Lower leg skin (tissue), 4 donors: ENCODE measurements around the gene CNIH1. TPM values are rescaled to one million over a fixed set of nuclear protein-coding genes. Genes with fewer than 3 reads are reported as not detected.
A peak's percentile ranks its signal among the peaks of the same experiment; 100 is the strongest.
"Not testable (repeated sequence)": the region's sequence is repeated elsewhere in the genome, so short reads cannot be mapped to it uniquely, and the experiment has no call there.

ENCODE experiments used
- DNase-seq, 2 donors: peaks; one replicate each; pipeline ENCODE4 v3.0.0-alpha.2; 2019; ENCODE audit warnings: low spot score in 2 of 2
- H3K4me3 ChIP-seq: fragments of 200-600 bp; sonication (generic); 2 replicates; pipeline ENCODE4 v1.5.1; 2017; ENCODE audit warnings: mild to moderate bottlenecking, low read depth; ENCODE audit not compliant: poor library complexity, severe bottlenecking
- POLR2A ChIP-seq, 2 donors: fragments of 450-650 bp; IDR thresholded peaks; one replicate each; pipeline ENCODE4 v1.6.1; 2016 to 2017; ENCODE audit warnings: antibody characterized with exemption in 2 of 2, mild to moderate bottlenecking in 1 of 2, moderate library complexity in 1 of 2
- WGBS, 2 donors: methylation state at CpG; one replicate each; pipeline ENCODE4 v1.1.5; 2018; 5-methylcytosine and 5-hydroxymethylcytosine counted together
- intact Hi-C: fragments of 100-400 bp; cut with DNase I; formaldehyde crosslinking; loops from one replicate; pipeline ENCODE4 v1.15.0; 2023; ENCODE audit warnings: low total_unique reads
- total RNA-seq, 4 donors: library from RNA; depleted of rRNA; stranded (reverse); fragments of >200 nt; gene quantifications; one replicate each; pipeline ENCODE4 v1.1.0, GENCODE V29; 2016
- TF ChIP-seq, protein P1 (sequence below), 3 donors: fragments of 450-650 bp; IDR thresholded peaks; one replicate each; pipeline ENCODE4 v1.5.1; 2016; ENCODE audit warnings: antibody characterized with exemption in 3 of 3, mild to moderate bottlenecking in 3 of 3, moderate library complexity in 2 of 3

The CNIH1 gene
- total RNA-seq, 4 donors from 2014 or later = 59.6 to 92.2 (median 75.8) TPM

DNA sequence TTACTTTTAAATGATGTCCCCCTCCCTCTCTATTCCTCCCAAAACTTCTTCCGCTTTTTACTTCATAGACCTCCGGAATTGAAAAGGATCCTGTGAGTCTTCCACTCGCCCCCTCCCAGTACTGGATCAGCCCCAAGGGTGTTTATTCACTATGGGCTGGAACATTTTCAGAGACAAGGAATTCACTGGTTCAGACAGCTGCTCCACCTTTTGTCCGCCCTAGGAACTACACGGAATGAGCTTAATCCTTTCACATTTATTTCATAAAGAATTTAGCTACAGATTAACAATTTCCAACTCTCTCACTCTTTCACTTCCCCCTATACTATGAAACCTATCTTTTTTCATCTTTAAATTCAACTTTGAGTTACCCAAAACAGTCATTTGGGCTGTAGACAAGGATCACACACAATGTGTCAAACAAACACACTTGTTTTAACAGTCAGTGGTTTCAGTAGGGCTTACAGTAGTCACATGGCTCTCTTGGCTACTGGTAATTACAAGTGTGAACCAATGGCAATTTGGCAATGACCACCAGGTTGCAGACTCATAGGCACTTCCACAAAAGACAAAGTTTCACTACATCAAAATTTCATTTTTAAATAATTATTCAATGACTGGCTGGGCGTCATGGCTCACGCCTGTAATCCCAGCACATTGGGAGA is 20.6 kb downstream of the CNIH1 start:
- 38 to 42% methylated on average over 7 of the region's 7 CpGs for WGBS, 2 donors
- TF ChIP-seq, protein P1, sequence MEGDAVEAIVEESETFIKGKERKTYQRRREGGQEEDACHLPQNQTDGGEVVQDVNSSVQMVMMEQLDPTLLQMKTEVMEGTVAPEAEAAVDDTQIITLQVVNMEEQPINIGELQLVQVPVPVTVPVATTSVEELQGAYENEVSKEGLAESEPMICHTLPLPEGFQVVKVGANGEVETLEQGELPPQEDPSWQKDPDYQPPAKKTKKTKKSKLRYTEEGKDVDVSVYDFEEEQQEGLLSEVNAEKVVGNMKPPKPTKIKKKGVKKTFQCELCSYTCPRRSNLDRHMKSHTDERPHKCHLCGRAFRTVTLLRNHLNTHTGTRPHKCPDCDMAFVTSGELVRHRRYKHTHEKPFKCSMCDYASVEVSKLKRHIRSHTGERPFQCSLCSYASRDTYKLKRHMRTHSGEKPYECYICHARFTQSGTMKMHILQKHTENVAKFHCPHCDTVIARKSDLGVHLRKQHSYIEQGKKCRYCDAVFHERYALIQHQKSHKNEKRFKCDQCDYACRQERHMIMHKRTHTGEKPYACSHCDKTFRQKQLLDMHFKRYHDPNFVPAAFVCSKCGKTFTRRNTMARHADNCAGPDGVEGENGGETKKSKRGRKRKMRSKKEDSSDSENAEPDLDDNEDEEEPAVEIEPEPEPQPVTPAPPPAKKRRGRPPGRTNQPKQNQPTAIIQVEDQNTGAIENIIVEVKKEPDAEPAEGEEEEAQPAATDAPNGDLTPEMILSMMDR (IDR thresholded peaks at IDR 0.05) = no peak
- no peak for TF ChIP-seq POLR2A (IDR thresholded peaks at IDR 0.05)
- intact Hi-C loops = no loop called here
- H3K4me3 ChIP-seq = no peak overlapping the region
- no peak for DNase-seq

DNA sequence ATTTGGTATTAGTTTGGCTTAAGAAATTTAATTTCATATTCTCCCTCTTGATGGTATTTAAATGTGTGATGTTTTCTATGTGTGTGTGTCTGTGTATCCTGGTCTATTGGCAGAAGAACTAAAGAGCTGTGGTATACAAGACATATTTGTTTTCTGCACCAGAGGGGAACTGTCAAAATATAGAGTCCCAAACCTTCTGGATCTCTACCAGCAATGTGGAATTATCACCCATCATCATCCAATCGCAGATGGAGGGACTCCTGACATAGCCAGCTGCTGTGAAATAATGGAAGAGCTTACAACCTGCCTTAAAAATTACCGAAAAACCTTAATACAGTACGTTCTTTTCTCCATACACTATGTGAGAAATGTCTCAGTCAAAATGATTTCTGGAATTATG is 29.8 kb downstream of the CNIH1 start:
- no peak for DNase-seq
- H3K4me3 ChIP-seq = no peak overlapping the region
- no peak for TF ChIP-seq POLR2A (IDR thresholded peaks at IDR 0.05)
- TF ChIP-seq, protein P1 (IDR thresholded peaks at IDR 0.05) = no peak
- intact Hi-C loops = no loop called here
- 95 to 96% methylated on average over 3 of the region's 3 CpGs for WGBS, 2 donors

DNA sequence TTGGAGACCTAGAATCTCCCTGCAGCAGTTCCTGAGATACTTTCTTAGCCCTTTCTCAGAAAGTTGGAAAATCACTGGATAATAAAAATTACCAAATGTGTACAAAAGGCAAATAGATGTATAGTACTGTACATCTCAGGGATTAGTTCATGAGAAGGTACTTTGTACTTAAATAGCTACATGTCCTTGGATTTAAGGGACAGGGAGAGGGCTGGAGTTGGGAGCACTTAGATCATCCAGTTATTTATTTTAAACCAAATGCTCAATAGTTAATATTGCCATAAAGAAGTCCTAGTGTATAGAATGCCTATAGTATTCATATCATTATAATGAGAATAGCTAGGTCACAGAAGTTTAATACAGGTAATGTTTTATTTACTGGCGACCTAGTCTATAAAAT is 31.0 kb downstream of the CNIH1 start:
- intact Hi-C loops = no loop called here
- TF ChIP-seq, protein P1 (IDR thresholded peaks at IDR 0.05) = no peak
- TF ChIP-seq POLR2A (IDR thresholded peaks at IDR 0.05) = no peak
- H3K4me3 ChIP-seq = no peak overlapping the region
- 100% methylated on average over 1 of the region's 1 CpG for WGBS, 2 donors
- no peak for DNase-seq

DNA sequence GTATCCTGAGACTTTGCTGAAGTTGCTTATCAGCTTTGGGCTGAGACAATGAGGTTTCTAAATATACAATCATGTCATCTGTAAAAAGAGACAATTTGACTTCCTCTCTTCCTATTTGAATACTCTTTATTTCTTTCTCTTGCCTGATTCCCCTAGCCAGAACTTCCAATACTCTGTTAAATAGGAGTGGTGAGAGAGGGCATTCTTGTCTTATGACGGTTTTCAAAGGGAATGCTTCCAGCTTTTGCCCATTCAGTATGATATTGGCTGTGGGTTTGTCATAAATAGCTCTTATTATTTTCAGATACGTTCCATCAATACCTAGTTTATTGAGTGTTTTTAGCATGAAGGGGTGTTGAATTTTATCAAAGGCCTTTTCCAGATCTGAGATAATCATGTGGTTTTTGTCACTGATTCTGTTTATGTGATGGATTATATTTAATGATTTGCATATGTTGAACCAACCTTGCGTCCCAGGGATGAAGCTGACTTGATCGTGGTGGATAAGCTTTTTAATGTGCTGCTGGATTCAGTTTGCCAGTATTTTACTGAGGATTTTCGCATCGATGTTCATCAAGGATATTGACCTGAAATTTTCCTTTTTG is 37.7 kb downstream of the CNIH1 start:
- intact Hi-C loops, H3K4me3 ChIP-seq, DNase-seq: not testable (repeated sequence)
- WGBS, 2 donors = 69 to 75% methylated on average over 6 of the region's 6 CpGs

DNA sequence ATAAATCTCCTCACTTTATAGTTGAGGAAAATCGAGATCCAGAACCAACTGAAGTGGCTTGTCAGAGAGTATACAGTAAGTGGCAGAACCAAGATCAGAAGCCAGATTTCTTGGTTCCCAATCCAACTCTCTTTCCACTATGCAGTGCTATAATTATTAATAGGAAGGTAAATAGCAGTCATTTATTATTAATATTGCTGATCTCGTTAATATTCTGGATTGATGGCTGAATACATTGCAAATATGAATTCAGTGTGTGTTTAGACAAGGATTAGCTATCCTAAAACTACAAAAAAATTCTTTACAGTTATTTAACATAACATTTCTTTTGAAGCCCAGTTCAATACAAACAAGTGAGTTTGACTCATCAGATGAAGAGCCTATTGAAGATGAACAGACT is 41.6 kb downstream of the CNIH1 start:
- no peak for DNase-seq
- TF ChIP-seq POLR2A (IDR thresholded peaks at IDR 0.05) = no peak
- TF ChIP-seq, protein P1 (IDR thresholded peaks at IDR 0.05) = no peak
- intact Hi-C loops = no loop called here
- H3K4me3 ChIP-seq = no peak overlapping the region
- WGBS, 2 donors = 81 to 89% methylated on average over 2 of the region's 2 CpGs

DNA sequence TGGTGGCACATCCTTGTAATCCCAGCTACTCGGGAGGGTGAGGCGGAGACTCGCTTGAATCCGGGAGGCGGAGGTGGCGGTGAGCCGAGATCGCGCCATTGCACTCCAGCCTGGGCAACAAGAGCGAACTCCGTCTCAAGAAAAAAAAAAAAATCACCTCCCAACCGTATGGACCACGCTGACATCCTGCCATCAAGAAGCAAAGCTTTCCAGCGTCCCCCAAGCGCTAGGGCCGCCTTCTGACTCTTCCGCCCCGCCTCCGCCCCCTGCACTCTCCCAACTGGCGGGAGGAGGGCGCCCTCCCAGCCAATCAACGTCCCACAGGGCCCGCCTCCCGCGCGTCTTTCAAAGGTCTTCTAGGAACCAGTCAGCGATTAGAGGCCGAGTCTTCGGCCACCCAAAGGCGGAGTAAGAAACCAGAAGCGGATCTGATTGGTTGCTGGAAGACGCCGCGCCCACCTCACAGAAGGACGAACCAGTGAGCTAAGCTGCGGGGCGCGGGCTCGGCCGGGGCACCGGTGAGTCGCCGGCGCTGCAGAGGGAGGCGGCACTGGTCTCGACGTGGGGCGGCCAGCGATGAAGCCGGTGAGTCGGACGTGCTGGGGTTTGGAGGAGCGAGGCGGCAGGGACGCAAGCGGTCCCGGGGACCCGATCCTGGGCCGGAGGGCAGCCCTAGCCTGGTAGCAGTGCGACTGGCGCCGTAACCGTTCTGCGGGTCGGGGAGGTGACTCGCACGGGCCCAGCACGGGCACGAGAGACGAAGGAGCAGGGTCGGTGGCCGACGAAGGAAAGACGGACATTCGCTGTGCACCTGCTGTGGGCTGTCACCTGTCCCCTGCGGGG is 44.5 kb downstream of the CNIH1 start, which contains the start of gene CDKN3:
Gene CDKN3 (plus strand): TSS at position 515 of the 843 bp plus-strand sequence. CDS start 62 bp downstream, at position 577.
- TF ChIP-seq, protein P1 (IDR thresholded peaks at IDR 0.05) = no peak
- no peak for TF ChIP-seq POLR2A (IDR thresholded peaks at IDR 0.05)
- 1% methylated on average over 69 to 76 of the region's 76 CpGs for WGBS, 2 donors
- intact Hi-C loops = no loop called here
- DNase-seq = peak; percentile 98 to 100
- H3K4me3 ChIP-seq = peak within 1 kb of the TSS; percentile 33
